Measurements from ENCODE around the gene MORC2.

GRCh38 chr22:30992565-30992964, 24.0 kb upstream of the MORC2 start:
- no peak for TF ChIP-seq CTCF (IDR thresholded peaks at IDR 0.05; ENCODE audit: low read depth, low read length, missing input control)
- TF ChIP-seq GABPA (IDR thresholded peaks at IDR 0.05 in 1 of 2, conservative IDR thresholded peaks at IDR 0.05 in 1 of 2): no peak
- no peak for TF ChIP-seq REST (IDR thresholded peaks at IDR 0.05)
- TF ChIP-seq FOXA1 (IDR thresholded peaks at IDR 0.05): no peak
- TF ChIP-seq RAD21 (IDR thresholded peaks at IDR 0.05): no peak
- TF ChIP-seq JUND (IDR thresholded peaks at IDR 0.05): no peak
- TF ChIP-seq YY1 (IDR thresholded peaks at IDR 0.05): no peak
